Measurements from ENCODE around the gene CXADR.

The CXADR gene

DNA sequence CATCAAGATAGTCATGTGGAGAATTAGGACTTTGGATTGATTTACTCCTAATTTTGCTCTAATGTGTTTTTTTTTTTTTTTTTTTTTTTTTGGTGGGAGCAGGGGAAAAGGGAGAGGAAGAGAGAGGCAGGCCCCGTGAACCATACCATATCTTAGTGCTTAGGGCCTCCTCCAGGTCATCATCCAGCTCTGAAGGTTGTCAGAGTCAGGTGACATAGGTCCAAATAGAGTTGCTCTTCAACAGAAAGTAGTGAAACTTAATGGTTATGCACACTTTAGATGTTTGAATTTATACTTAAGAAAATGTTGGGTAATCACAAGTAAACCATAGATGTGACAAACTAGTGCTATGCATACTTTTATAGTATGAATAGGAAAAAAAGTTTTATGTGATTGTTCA, 32.2 kb downstream of the CXADR start:
- no peak for DNase-seq

DNA sequence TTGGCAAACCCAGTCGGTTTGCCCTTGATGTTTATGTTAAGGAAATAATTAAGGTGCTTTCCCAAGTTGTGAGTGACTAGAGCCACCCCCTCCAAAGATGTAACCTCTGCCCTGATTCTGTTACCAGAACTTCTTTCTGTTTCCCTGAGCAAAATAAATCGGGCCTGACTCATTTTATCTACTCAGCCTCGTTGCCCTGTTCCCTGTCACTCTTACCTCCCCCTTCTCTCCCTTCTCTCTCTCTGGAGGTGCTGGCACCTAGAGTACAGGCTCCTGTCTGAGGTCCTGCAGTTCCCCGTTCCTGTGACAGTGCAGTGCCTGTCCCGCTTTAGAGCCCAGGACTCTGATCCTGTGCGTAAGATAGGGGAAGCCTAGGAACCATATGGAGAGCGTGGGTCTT, 35.4 kb downstream of the CXADR start:
- no peak for DNase-seq

DNA sequence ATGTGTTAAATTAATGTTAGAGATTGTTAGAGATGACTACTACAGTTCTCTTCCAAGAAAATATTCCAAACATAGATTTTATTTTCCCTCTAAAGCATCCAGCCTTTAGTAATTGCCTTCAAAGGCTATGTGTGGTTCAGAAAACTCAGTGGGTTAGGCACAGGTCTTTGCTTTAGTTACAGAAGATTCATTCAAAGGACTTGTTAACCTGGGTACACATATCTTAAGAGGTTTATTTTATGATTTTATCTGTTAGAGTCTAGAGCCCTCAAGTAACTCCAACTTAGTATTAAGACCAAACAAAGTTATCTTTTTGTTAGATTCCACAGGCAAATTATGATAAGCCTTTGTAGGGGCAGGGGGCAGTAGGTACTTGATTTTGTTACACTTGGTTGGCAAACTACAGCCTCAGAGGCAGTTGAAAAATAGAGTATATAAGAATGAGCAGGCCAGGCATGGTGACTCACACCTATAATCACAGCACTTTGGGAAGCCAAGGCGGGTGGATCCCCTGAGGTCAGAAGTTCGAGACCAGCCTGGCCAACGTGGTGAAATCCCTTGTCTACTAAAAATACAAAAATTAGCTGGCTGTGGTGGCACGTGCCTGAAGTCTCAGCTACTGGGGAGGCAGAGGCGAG, 37.9 kb downstream of the CXADR start:
- no peak for DNase-seq

DNA sequence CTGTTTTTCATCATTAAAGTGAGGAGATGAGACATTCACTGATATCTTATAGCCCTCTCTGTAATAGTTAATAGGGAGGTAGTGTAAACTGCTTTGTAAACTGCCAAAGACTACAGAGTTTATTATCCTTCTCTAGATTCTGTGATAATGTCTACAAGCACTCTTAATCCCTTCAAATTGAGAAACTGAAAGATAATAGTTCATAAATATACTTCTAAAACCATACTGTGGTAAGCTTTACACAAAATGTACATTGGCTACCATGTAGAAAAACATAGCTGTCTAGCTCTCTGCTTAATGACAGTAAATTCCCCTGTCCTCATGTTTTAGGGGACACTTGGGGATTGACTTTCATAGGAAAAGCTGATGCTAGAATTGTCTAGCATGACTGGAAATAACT, 39.6 kb downstream of the CXADR start:
- DNase-seq: no peak

DNA sequence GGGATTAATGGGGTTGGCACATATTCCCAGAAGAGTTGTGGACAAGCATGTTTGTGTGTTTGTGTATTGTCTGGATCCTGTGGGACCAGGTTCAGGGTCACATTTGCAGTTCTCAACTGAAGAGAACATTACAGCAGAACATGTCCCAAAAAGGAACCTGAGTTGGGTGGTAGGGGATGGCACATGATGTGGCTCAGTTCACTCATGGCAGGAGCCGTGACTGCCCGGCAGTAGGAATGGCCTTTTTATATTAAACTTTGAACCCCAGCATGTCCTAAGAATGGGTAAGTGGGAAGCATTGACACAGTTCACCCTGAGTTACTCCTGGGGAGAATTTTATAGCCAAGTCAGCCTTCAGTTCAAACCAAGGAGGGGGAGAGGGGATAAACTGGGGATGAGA, 41.3 kb downstream of the CXADR start:
- no peak for DNase-seq

DNA sequence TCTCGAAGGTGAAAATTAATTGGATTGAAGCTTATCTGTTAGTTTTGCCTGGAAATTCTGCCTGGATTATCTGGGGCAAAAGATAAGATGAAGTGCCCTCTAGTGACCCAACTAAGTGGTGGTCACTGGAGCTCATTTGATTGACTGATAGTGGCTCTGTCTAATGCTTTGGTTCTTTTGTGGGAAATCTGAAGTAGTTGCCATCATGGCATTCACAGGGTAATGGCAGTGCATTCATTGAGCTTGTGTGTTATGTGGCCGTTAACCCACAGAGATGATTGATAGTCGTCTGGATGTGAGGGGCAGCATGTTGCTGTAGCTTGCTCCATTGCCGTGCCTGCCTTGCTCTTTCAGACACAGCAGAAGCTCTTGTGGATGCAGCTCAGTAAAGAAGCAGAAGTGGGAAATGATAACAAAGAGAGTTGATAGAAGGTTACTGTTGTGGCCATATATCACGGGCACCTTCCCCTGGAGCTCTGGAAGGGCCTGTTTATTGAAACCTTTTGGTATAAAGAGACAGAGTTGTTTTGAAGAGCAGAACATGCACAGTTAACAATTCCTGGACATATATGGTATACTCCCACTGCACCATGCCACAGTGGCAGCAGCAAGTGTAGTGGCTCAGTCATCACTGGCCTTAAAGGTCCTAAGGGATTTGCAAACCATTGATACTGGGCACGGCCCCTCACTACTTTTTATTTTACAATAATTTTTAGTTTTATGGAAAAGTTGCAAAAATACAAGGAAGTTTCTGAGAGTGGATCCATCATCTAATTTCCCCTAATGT, 42.0 kb downstream of the CXADR start:
- no peak for DNase-seq

DNA sequence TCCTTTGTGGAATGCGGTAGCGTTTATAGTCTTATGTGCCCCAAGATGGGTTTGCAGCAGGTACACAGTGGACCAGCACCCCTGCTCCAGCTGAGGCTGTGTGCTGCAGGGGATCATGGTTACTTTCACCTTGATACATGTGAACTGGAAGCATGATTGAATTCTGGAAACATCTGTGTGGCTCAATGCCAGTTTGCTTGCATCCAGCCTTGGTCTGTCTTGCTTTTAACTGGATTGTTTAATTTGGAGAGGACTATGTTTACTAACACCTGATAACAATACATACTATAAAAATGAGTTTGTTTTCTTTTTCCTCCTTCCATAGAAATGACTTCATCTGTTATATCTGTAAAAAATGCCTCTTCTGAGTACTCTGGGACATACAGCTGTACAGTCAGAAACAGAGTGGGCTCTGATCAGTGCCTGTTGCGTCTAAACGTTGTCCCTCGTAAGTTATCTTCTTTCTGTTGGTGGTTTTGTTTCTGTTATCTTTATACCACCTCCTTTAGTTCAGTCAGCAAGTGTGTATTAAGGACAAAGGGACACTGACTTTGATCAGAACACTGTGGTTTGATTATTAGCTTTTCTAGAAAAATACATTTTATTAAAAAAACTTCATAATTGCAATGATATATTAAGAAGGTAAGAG, 47.7 kb downstream of the CXADR start:
- DNase-seq: no peak

DNA sequence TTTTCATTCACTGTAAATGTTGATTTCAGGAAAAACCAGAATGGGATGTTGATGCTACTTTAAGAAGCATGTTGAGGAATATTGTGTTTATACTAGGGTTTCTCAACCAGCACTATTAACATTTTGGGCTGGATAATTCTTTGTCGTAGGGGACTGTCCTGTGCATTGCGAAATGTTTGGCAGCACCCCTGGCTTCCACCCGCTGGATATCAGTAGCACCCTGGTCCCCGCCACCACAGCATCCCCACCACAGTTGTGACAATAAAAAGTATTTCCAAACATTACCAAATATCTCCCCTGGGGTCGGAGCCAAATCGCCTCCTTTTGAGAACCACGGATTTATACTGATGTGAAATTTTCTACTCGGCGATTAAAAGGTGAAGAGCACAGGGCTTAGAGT, 57.9 kb downstream of the CXADR start:
- no peak for DNase-seq

DNA sequence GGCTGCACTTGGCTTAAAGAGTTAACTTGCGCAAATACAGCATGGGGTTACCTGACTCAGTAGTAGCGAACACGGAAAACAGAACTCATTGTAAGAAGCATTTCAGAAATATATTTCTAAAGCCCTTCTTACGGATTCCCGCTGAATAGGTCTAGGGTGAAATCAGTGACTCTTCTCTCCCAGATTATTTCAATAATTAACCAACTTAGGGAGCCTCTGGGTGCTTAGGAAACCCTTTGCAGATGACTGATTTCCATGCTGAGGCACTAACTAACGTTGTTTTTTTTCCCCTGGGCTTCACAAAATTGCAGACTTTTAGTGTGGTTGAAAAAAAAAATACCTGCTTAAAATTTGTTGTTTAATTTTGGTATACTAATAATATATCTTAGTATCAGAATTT, 59.6 kb downstream of the CXADR start:
- DNase-seq: no peak

DNA sequence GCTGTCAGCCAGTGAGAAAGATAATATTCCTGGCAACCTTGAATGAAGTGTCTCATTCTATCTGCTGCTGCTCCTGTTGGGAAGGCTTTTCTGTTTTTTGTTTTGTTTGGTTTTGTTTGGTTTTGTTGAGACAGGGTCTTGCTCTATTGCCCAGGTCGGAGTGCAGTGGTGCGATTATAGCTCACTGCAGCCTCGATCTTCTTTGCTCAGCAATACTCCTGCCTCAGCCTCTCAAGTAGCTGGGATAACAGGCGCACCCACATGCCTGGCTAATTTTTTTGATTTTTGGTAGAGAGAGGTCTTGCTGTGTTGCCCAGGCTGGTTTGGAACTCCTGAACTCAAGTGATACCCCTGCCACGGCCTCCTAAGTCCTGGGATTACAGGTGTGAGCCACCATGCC, 62.2 kb downstream of the CXADR start:
- DNase-seq: no peak

DNA sequence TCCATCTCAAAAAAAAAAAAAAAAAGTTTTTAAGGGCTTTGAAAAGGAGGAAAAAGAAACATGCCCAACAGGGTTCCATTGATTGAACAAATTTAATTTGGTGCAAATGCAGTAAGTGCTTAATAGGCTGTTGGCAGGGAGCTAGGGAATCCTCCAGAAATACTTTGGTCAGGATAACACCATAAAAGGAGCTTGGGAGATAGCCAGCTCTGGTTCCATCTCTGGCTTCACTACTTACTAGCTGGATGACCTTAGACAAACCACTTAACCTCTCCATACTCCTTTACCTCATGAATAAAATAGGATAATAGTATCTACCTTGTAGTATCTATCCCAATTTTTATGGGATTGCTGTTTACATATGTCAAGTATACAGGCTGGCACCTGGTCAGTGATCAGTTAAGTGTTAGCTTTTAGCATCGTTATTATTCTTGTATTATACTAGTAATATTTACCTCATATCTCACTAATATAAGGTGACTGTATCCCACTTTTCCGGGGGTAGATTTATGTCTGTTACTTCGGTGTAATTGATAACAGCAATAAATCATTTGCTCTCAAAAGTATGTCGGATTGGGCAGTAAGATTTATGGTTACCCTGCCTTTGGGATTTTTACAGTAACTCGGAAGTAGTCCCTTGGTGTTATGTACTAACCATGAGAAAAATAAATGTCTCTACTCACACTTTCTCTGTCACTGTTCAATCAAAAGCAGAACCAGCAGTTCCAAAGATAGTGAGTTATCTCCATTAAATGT, 63.4 kb downstream of the CXADR start:
- DNase-seq: no peak

DNA sequence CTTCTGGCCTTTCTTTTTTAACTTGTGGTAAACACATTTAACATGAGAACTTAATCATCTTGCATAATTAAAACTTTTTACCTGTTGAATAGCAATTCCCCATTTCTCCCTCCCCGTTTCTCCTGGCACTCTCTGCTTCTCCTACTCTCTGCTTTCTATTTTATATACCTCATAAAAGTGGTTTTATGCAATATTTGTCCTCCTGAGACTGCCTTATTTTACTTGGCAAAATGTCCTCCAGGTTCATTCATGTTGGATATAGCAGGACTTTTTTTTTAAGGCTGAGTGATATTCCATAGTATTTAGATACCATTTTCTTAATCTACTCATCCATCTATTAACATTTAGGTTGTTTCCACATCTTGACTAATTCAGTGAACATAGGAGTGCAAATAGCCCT, 64.9 kb downstream of the CXADR start:
- DNase-seq: no peak

DNA sequence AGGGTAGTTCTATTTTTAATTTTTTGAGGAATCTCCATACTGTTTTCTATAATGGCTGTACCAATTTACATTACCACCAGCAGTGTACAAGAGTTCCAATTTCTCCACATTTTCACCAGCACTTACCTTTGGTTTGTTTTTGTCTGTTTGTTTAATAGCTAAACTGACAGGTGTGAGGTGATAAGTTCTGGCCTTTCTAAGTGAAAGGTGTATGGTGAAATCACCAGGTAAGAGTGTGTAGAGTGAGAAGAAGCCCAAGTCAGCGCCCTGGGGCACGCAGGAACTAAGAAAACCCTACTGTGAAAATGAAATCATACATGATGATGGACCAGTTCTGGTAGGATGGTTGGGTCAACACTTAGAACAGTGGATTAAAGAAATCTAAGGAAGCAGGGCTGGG, 65.3 kb downstream of the CXADR start:
- no peak for DNase-seq

DNA sequence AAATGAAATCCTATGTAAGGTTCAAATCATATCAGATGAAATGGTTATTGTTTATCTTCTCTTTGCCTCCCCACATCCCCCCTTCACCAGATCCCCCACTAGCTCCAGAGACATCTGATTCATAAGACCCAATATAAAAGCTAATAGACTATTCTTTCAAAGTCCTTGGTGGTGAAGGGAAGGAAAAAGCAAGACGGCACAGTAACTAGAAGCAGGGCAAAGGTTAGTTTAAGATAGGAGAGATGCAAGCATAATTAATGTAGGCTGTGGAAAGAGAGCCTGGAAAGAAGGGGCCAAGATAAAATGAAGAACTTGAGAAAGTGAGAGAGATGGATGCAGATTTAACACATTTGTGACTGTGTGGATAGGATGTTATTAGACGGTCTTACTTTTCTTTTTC, 66.0 kb downstream of the CXADR start:
- no peak for DNase-seq

DNA sequence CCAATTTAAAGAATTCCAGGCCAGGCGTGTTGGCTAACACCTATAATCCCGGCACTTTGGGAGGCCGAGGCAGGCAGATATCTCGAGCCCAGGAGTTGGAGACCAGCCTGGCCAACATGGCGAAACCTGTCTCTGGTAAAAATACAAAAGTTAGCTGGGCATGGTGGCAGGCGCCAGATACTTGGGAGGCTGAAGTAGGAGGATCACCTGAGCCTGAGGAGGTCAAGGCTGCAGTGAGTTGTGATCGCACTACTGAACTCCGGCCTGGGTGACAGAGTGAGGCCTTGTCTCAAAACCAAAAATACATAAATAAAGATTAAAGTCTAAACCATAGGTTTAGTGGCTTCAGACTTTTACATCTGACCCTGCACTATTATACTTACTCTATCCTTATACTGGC, 67.5 kb downstream of the CXADR start:
- no peak for DNase-seq

DNA sequence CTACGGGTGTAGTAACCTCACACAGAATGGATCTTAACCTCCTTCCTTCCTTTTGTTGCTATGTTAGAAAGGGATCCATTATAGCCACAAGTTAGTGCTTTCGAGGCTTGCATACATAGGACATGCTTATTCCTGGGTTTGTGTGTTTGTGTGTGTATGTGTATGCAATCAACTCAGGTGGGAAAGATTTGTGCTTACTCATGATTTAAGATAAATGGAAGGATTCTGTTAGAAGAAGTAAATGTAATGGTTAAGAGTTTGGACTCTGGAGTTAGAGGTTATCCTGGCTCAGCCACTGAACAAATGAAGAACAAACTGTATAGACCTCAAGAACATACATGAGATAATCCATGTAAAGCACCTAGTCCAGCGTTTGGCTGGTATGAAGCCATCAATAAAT, 71.1 kb downstream of the CXADR start:
- DNase-seq: no peak

DNA sequence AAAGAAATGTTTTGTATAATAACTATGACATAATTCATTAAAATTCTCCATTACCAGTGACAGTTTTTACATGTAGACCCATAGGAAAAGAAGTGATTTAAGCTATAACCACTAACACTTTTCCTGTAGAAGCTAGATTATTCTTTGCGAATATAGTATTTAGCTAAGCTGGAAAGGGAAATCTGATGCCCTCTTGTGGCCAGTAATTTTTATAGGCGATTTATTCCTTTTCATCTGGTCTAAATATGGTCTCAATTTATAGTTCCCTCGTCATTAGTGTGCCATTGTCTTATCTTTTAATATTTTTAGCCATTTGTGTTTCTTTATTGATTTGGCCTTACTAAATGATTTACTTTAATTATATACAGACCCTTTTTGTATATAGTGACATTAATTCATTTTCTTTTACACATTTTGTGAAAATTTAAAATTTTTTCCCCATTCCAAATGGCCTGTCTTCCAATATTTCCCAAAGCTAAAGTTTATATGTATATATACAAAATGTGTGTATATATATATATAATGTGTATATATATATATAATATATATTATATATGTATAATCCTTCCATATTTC, 73.1 kb downstream of the CXADR start:
- no peak for DNase-seq

DNA sequence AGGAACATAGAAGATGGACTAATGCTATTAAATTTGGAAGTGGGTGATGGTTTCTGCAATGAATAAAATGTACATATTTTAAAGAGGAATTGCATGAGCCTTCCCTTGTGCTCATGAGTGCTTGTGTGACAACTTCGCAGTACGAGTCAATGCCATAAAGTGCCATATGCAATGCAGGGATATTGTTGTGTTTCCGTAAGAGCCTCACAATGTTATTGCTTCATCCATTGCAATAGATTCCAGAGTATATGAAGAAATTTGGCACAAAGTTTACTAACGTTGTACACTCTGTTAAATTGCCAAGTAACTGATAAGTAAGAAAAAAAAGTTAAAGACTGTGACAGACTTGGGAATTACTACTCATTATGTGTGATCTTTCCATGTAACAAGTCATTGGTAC, 77.6 kb downstream of the CXADR start:
- no peak for DNase-seq

DNA sequence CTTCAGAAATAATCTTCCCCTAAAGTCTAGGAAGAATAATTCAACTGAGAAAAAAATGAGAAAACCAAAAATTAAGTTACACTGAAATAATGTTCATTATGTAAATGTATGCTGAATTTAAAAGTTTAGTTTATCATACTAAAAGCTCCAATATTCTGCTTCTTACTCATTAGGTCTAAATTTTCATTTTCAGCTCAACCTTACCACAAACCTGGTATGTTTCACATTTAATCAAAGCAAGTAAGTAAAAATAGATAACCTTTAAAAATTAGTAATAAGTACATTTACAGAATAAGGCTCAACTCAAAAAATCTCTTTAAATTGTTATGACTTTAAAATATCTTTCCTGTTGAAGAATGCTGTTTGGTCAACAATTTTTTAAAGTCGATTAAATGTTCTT, 84.8 kb downstream of the CXADR start:
- no peak for DNase-seq

DNA sequence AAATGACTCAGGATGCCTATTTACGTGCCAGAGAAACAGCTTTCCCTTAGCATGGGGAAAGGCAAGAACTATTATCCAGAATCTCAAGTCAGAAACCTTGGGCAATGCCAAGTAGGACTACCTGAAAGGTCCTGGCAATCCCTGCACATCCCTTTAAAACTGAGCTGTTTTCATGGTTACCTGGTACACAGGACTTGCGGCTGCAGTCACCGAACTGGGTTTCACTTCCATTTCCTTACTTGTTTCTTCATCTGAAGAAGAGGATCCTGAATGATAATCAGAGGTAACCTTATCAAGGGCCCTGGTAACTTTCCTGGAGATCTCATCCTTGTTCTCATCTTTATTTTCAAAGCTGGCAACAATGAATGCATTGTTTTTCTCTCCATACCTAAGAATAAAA, 85.6 kb downstream of the CXADR start:
- no peak for DNase-seq

DNA sequence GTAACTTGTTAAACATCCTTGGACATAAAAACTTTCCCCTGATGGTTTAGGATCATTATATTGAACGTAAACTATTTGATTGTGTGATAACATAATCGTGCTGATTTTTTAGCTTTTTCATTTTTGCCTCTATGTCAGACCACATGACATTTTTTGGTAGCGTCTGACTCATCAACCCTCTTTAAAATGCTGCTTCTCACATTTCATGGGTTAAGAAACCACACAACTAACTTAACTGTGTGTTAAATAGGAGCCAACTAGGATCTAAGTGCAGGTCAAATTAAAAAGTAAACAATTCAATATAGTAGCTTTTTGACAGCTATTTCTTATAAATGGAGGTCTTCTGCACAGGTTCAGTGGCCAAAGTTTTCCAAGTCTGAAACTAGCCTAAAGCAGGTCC, 90.0 kb downstream of the CXADR start:
- no peak for DNase-seq

DNA sequence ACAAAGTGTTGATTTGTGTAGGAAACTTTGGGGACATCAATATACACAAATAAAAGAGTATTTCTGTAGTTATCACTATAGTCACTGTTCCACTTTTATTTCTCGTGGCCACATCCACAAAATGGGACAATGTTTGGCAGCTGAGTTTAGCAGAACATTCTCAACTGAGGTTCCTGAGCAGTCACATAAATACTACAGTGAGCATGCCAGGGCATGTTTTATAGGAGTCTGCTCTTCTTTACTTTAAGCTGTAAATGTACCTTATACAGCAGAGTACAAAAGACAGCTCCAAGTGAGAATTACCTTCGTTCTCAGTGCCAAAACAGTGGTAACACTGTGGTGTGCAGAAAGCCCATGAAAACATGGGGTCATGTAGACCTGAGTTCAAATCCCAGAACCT, 94.8 kb downstream of the CXADR start:
- DNase-seq: no peak

DNA sequence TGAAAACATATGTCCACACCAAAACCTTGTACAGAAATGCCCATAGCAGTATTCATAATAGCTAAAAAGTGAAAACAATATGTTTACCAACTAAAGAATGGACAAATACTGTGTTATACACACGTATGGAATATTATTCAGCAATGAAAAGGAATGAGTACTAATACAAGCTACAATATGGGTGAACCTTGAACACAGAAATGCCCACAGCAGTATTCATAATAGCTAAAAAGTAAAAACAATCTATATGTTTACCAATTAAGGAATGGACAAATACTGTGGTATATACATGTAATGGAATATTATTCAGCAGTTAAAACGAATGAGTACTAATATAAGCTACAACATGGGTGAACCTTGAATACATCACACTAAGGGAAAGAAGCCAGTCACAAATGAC, 96.8 kb downstream of the CXADR start:
- no peak for DNase-seq
